HG03025 (cell line): ENCODE results near the gene SBK1.
"Not testable (repeated sequence)": the region's sequence is repeated elsewhere in the genome, so short reads cannot be mapped to it uniquely, and the experiment has no call there.

Source experiments
- ATAC-seq: cut with Tn5 transposase; IDR thresholded peaks from one replicate; pipeline ENCODE4 v1.9.1; 2021; ENCODE audit warnings: mild to moderate bottlenecking, moderate library complexity; ENCODE audit not compliant: unreplicated experiment, low FRiP score

The SBK1 gene

GRCh38 chr16:28326881-28327610, 34.7 kb downstream of the SBK1 start:
- no peak for ATAC-seq

- not testable (repeated sequence) for ATAC-seq
Observed at GRCh38 chr16:28330232-28330631, 37.9 kb downstream of the SBK1 start.

- not testable (repeated sequence) for ATAC-seq
Observed at GRCh38 chr16:28330981-28331380, 38.7 kb downstream of the SBK1 start.

- not testable (repeated sequence) for ATAC-seq
Observed at GRCh38 chr16:28332632-28333031, 40.3 kb downstream of the SBK1 start.

- ATAC-seq, result not testable (repeated sequence)
Observed at GRCh38 chr16:28335678-28336077, 43.4 kb downstream of the SBK1 start.

- not testable (repeated sequence) for ATAC-seq
Observed at GRCh38 chr16:28336940-28337710, 44.8 kb downstream of the SBK1 start.

- not testable (repeated sequence) for ATAC-seq
Observed at GRCh38 chr16:28338230-28338629, 45.9 kb downstream of the SBK1 start.

GRCh38 chr16:28362600-28362999, 70.3 kb downstream of the SBK1 start:
- ATAC-seq, result not testable (repeated sequence)

GRCh38 chr16:28363408-28363807, 71.1 kb downstream of the SBK1 start, which contains the start of gene NPIPB6:
Gene NPIPB6, minus strand, starts transcription at chr16:28363508. Its CDS starts 686 bp downstream, at chr16:28362822.
- ATAC-seq, result not testable (repeated sequence)

GRCh38 chr16:28364268-28365173, 72.2 kb downstream of the SBK1 start:
- peak; percentile 80 for ATAC-seq

GRCh38 chr16:28367926-28368325, 75.6 kb downstream of the SBK1 start:
- ATAC-seq, result not testable (repeated sequence)
